Endothelial cell of umbilical vein (primary cell): ENCODE measurements around the gene LONRF3. TPM values are rescaled to one million over a fixed set of nuclear protein-coding genes. Genes with fewer than 3 reads are reported as not detected.

Experiments
- BruUV-seq: library from RNA; stranded (reverse); fragments of 400-500 nt; replicated peaks from 2 replicates; lab custom pipeline; 2021; lab: Mats Ljungman, UMichigan
- CTCF ChIA-PET: fragments of 300-600, 350-600 bp; sonication (Branson Sonifier 250); formaldehyde crosslinking; loops from one replicate; lab custom pipeline; 2021; ENCODE audit warnings: antibody characterized with exemption, inconsistent platforms; lab: Charles Lee
- POLR2A ChIA-PET: fragments of 300-600, 350-600 bp; sonication (Branson Sonifier 250); formaldehyde crosslinking; loops from one replicate; lab custom pipeline; 2021; ENCODE audit warnings: antibody characterized with exemption, inconsistent platforms; lab: Charles Lee
- DNase-seq: peaks from one replicate; pipeline ENCODE4 v3.0.0-alpha.2; 2011; ENCODE audit warnings: low read depth, low spot score
- FAIRE-seq: peaks from 2 replicates; lab custom pipeline; 2011; peaks lifted over from hg19 to GRCh38; lab: Jason Lieb, UNC
- H2AFZ ChIP-seq: 2 replicates; pipeline ENCODE4 v1.6.0; 2012; ENCODE audit warnings: low read depth, low read length, control low read depth, inconsistent platforms
- H3K27ac ChIP-seq: 2 replicates; pipeline ENCODE4 v1.5.1; 2011; ENCODE audit warnings: low read depth, mild to moderate bottlenecking, control low read depth, low read length, moderate library complexity; ENCODE audit not compliant: insufficient read depth
- H3K27me3 ChIP-seq, 2 experiments: 2 replicates each; pipeline versions ENCODE4 v1.6.0 to v1.6.1; 2011; ENCODE audit warnings: low read length in 2 of 2, mixed read lengths in 1 of 2; ENCODE audit not compliant: control insufficient read depth in 2 of 2, insufficient read depth in 2 of 2
- H3K36me3 ChIP-seq, 2 experiments: 2 replicates in 1 of 2; 3 replicates in 1 of 2; pipeline ENCODE4 v1.5.1; 2011; ENCODE audit warnings: low read length in 2 of 2, mild to moderate bottlenecking in 1 of 2, moderate library complexity in 1 of 2; ENCODE audit not compliant: control insufficient read depth in 2 of 2, insufficient read depth in 2 of 2; ENCODE audit errors: extremely low read depth in 1 of 2
- H3K4me1 ChIP-seq: 3 replicates; pipeline ENCODE4 v1.5.1; 2011; ENCODE audit warnings: mild to moderate bottlenecking, low read length; ENCODE audit not compliant: control insufficient read depth, insufficient read depth; ENCODE audit errors: extremely low read depth
- H3K4me2 ChIP-seq: 2 replicates; pipeline ENCODE4 v1.6.1; 2011; ENCODE audit warnings: low read length, control low read depth, mixed read lengths; ENCODE audit not compliant: insufficient read depth
- H3K4me3 ChIP-seq, 3 experiments: fragments of 200-600 bp in 1 of 3; sonication (generic), shearing (Covaris generic) in 1 of 3; replicated peaks in 1 of 3; 2 replicates each; pipeline ENCODE4 v1.5.1; 2011 to 2016; ENCODE audit warnings: control low read depth in 3 of 3, low read length in 3 of 3, mild to moderate bottlenecking in 2 of 3, inconsistent platforms in 1 of 3, low read depth in 1 of 3, moderate library complexity in 1 of 3; ENCODE audit not compliant: insufficient read depth in 1 of 3
- H3K79me2 ChIP-seq: 2 replicates; pipeline ENCODE4 v1.6.0; 2012; ENCODE audit warnings: low read length, inconsistent platforms; ENCODE audit not compliant: control insufficient read depth, insufficient read depth
- H3K9ac ChIP-seq: replicated peaks from 2 replicates; pipeline ENCODE3; 2011; ENCODE audit warnings: low read length, control low read depth; ENCODE audit not compliant: insufficient read depth; ENCODE audit errors: extremely low read depth
- H3K9me1 ChIP-seq: replicated peaks from 3 replicates; pipeline ENCODE4 v1.6.0; 2011; ENCODE audit warnings: mild to moderate bottlenecking, low read length; ENCODE audit not compliant: control insufficient read depth, insufficient read depth; ENCODE audit errors: extremely low read depth
- H3K9me3 ChIP-seq: replicated peaks from 2 replicates; pipeline ENCODE4 v1.5.1; 2012; ENCODE audit warnings: low read length, inconsistent platforms; ENCODE audit not compliant: control insufficient read depth, insufficient read depth
- H4K20me1 ChIP-seq: replicated peaks from 2 replicates; pipeline ENCODE3; 2011; ENCODE audit warnings: mild to moderate bottlenecking, low read length; ENCODE audit not compliant: control insufficient read depth, insufficient read depth; ENCODE audit errors: extremely low read depth
- CTCF ChIP-seq, 2 donors: IDR thresholded peaks; 1 replicate in 1 of 2; 2 replicates in 1 of 2; pipeline ENCODE4 v1.5.1; 2011; ENCODE audit warnings: low read length in 2 of 2, mild to moderate bottlenecking in 2 of 2, moderate library complexity in 2 of 2, control low read depth in 1 of 2, inconsistent platforms in 1 of 2, low read depth in 1 of 2; ENCODE audit not compliant: insufficient read depth in 1 of 2; ENCODE audit errors: extremely low read depth in 1 of 2
- FOS ChIP-seq: IDR thresholded peaks from 2 replicates; pipeline ENCODE4 v1.6.1; 2011; ENCODE audit warnings: mild to moderate bottlenecking, low read length, moderate library complexity, borderline replicate concordance; ENCODE audit not compliant: insufficient read depth
- GATA2 ChIP-seq: IDR thresholded peaks from 2 replicates; pipeline ENCODE4 v1.7.0; 2011; ENCODE audit warnings: low read depth, mild to moderate bottlenecking, moderate library complexity, mixed read lengths, low read length; ENCODE audit not compliant: insufficient read length, insufficient read depth
- MYC ChIP-seq: IDR thresholded peaks from one replicate; pipeline ENCODE4 v1.6.1; 2011; ENCODE audit warnings: mild to moderate bottlenecking, low read depth, low read length
- POLR2AphosphoS5 ChIP-seq: IDR thresholded peaks from 2 replicates; pipeline ENCODE4 v1.6.1; 2012; ENCODE audit warnings: low read depth, mild to moderate bottlenecking, control low read depth, low read length, moderate library complexity; ENCODE audit not compliant: insufficient read depth
- dilution Hi-C: fragments of 300-500 bp; cut with MboI; formaldehyde crosslinking; loops from one replicate; pipeline ENCODE4 v1.15.0; 2019; ENCODE audit warnings: low sequenced_read_pairs; ENCODE audit not compliant: extremely low pct_ligation_motif_present
- intact Hi-C: fragments of 100-400 bp; cut with micrococcal nuclease; formaldehyde crosslinking; loops from one replicate; pipeline ENCODE4 v1.10.0; 2022
- polyA plus RNA-seq, 4 experiments: library from polyadenylated mRNA; depleted of rRNA in 3 of 4; stranded (reverse) in 3 of 4; unstranded in 1 of 4; fragments of >200 nt; gene quantifications; 2 replicates each; pipeline versions ENCODE4 v1.2.1 to v1.2.3, GENCODE V29; 2011 to 2012; ENCODE audit warnings: missing spikeins in 1 of 4
- total RNA-seq: library from RNA; stranded (reverse); gene quantifications from 2 replicates; pipeline ENCODE4 v1.2.3, GENCODE V29; 2021

Gene LONRF3
- total and polyA plus RNA-seq, 2 donors (not counting 3 experiments of a cell fraction or from before 2014, with no cell fraction given) = 4.4 to 13.3 TPM

- DNase-seq = no peak
- Histone ChIP-seq H3K9ac (no peak overlapping the region), H3K9me3 (no peaks in the 10 kb centered on the region), H3K36me3 (no peaks in the 10 kb centered on the region), H3K4me3 (no peak overlapping the region), H2AFZ (no peak overlapping the region), H3K27ac (no peak overlapping the region), H4K20me1 (no peaks in the 10 kb centered on the region), H3K79me2 (no peaks in the 10 kb centered on the region), H3K4me1 (peaks cover 11% of the 10 kb centered on the region), H3K4me2 (no peak overlapping the region), H3K27me3 (no peaks in the 10 kb centered on the region), H3K9me1 (no peaks in the 10 kb centered on the region)
- TF ChIP-seq MYC (no peak), FOS (no peak)
- dilution Hi-C loops (no loop called here), intact Hi-C loops (no loop called here)
- CTCF ChIA-PET = interaction anchor here (0.6 kb wide), 1 partner anchor 39 kb away, joined by 6 read pairs; no protein-coding TSS in a partner anchor
- BruUV-seq = no TSS peak
- POLR2A ChIA-PET = no interaction called here
- no peak for FAIRE-seq
These were observed 71.5 kb downstream of the LONRF3 start for GRCh38 chrX:119045884-119046283.

DNA sequence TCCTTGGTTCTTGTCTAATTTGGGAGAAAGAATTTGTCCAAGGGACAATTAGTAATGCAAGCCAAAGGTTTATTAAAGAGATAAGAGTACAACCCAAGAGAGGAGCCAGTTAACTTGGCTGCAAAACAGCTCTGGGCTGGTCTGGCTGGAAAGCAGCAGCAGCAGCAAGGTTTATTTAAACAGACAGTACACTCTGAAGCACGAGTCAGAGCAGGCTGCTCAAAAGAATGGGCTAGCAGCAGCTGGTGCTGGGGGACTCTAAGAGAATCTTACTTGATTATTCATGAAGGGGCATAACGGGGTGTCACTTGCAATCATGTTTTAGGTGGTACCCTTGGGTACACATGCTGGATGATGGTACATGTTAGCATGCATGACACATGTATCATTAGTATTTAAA is 81.3 kb downstream of the LONRF3 start:
- no peaks in the 10 kb centered on the region for H4K20me1 ChIP-seq
- intact Hi-C loops = no loop called here
- no peaks in the 10 kb centered on the region for H3K36me3 ChIP-seq
- H3K4me2 ChIP-seq = no peak overlapping the region
- dilution Hi-C loops = no loop called here
- CTCF ChIA-PET = no interaction called here
- TF ChIP-seq FOS (no peak), GATA2 (no peak), CTCF (IDR thresholded peaks at IDR 0.05; ENCODE audit: extremely low read depth in 1 of 2, insufficient read depth in 1 of 2, low read depth in 1 of 2, low read length in 2 of 2) (no peak), MYC (no peak), POLR2AphosphoS5 (no peak)
- H3K9me3 ChIP-seq = no peaks in the 10 kb centered on the region
- H3K4me3 ChIP-seq = no peak overlapping the region
- no TSS peak for BruUV-seq
- no peaks in the 10 kb centered on the region for H3K27me3 ChIP-seq
- DNase-seq = no peak
- no peak for FAIRE-seq
- POLR2A ChIA-PET = no interaction called here
- H3K9me1 ChIP-seq = no peaks in the 10 kb centered on the region
- no peaks in the 10 kb centered on the region for H3K79me2 ChIP-seq
- no peak overlapping the region for H3K27ac ChIP-seq
- no peaks in the 10 kb centered on the region for H3K4me1 ChIP-seq
- no peak overlapping the region for H3K9ac ChIP-seq
- H2AFZ ChIP-seq = no peak overlapping the region
